ENCODE results near the gene PEX3.
A peak's percentile ranks its signal among the peaks of the same experiment; 100 is the strongest.

Gene PEX3

DNA sequence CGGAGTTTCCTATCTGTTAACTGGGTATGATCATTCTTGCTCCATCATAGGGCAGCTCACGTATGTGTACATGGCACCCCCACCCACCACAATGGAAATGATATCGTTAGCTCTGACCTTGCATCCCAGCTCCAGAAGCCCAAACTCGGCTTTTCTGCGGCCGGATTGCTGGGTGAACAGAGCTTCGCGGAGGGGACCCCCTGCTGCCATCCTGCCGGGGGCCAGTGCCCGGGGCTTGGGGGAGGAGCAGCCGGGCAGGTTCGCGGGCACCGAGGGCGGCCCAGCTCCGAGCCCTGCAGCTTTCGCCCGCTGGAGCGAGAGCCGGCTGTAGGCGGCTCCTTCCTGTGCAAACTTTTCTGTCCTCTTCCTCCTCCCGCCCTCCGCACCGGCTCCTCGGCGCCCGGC is 85.9 kb downstream of the PEX3 start:
- peak overlapping the region; percentile 51 for H3K4me3 ChIP-seq (replicated peaks; ENCODE audit: low read depth, low read length)
- TF ChIP-seq, protein P1, sequence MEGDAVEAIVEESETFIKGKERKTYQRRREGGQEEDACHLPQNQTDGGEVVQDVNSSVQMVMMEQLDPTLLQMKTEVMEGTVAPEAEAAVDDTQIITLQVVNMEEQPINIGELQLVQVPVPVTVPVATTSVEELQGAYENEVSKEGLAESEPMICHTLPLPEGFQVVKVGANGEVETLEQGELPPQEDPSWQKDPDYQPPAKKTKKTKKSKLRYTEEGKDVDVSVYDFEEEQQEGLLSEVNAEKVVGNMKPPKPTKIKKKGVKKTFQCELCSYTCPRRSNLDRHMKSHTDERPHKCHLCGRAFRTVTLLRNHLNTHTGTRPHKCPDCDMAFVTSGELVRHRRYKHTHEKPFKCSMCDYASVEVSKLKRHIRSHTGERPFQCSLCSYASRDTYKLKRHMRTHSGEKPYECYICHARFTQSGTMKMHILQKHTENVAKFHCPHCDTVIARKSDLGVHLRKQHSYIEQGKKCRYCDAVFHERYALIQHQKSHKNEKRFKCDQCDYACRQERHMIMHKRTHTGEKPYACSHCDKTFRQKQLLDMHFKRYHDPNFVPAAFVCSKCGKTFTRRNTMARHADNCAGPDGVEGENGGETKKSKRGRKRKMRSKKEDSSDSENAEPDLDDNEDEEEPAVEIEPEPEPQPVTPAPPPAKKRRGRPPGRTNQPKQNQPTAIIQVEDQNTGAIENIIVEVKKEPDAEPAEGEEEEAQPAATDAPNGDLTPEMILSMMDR (IDR thresholded peaks at IDR 0.05; ENCODE audit: low read length, missing control alignments) = no peak
- DNase-seq (ENCODE audit: low read depth) = peak; percentile 29

DNA sequence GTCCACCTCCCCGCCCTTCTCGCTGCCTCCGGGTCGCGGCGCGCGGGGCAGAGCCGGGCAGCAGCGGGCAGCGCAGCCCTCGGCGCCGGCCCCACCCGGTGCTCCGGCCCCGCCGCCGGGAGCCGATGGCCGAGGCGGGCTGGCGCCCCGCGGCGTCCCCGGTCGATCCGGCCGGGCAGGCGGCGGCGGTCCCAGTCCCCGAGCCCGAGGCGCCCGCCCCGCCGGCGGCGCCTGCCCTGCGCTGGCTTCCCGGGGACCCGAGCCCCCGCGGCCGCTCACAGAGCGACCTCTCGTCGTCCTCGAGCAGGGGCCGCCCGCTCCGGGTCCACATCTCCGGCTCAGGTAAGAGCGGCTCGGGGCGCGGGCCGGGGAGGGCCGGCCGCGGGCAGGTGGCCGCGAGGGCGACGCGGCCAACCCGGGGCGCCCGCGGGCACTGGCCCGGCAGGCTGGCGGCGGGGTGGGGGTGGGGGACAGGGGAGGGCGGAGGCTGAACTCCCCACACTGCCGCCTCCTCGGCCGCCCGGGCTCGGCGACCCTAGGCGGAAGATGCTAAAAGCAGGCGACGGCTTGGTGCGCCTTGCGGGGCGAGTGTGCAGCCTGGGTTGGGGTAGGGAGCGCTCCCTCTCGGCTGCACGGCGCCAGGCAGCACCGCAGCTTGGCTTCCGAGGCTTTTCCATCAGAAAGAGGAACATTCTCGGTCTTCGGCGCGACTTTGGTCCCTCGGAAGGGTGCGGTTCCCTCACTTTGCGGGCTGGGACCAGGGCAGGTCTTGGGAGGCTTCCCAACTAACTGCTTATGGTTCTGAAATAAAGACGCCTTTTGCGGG is 86.5 kb downstream of the PEX3 start:
- peak; percentile 49 for DNase-seq (ENCODE audit: low read depth)
- H3K4me3 ChIP-seq (replicated peaks; ENCODE audit: low read depth, low read length) = peak overlapping the region; percentile 54
- TF ChIP-seq, protein P1 (IDR thresholded peaks at IDR 0.05; ENCODE audit: low read length, missing control alignments) = peak; percentile 49

DNA sequence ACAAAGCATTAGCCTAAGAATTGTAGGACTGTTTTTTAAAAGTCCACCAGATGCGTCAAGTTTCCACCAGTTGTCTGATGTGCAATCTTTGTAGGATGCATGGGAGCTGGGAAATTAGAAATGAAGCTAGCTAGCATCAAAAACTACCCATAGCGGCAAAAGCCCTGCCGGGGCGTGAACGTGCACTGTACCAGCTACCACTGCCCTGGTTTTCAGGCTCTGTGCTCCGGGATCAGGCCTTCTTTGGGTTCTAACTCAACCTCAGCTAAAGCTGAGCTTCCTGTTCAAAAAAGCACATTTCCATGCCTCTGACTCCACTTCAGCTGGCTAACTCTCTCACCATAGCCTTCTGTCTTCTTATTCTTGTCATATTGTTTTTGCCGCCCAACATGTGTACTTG is 87.8 kb downstream of the PEX3 start:
- no peak for DNase-seq (ENCODE audit: low read depth)
- H3K4me3 ChIP-seq (replicated peaks; ENCODE audit: low read depth, low read length) = no peak overlapping the region
- TF ChIP-seq, protein P1 (IDR thresholded peaks at IDR 0.05; ENCODE audit: low read length, missing control alignments) = no peak

DNA sequence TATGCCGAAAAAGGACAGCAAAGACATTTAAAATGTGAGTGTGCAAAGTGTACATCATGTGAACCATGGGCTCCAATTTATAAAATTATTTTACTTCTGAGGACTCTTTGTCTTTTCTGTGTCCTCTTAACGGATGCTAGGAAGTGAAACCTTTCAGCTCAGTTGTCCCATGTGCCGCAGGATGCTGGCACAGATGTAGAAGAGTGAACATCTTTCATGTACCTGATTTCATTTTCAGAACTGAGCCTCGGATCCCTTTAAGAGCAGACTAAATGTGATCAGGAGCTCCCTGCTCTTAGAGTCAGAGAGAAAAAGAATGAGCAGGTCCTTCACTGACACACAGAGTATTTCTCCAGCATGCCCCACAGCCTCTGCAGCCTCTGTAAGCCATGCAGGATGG is 88.5 kb downstream of the PEX3 start:
- TF ChIP-seq, protein P1 (IDR thresholded peaks at IDR 0.05; ENCODE audit: low read length, missing control alignments) = no peak
- no peak overlapping the region for H3K4me3 ChIP-seq (replicated peaks; ENCODE audit: low read depth, low read length)
- DNase-seq (ENCODE audit: low read depth) = no peak

DNA sequence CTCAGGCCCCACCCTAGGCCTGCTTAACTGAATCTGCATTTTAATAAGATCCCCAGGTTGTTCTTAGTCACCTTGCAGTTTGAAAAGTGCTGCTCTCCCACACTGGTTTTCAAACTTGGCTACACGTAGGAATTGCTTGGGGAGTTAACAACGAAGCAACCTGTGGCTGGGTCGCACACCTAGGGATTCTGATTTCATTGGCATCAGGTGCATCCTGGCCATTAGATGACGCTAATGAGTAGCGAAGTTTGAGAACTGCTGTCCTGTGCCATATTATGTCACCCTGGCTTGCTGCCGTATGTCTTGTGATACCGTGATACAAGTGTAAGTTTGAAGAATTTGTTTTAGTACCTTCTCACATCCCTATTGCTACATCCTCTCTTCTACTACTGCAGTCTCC is 89.1 kb downstream of the PEX3 start:
- no peak for DNase-seq (ENCODE audit: low read depth)
- TF ChIP-seq, protein P1 (IDR thresholded peaks at IDR 0.05; ENCODE audit: low read length, missing control alignments) = no peak
- H3K4me3 ChIP-seq (replicated peaks; ENCODE audit: low read depth, low read length) = no peak overlapping the region

DNA sequence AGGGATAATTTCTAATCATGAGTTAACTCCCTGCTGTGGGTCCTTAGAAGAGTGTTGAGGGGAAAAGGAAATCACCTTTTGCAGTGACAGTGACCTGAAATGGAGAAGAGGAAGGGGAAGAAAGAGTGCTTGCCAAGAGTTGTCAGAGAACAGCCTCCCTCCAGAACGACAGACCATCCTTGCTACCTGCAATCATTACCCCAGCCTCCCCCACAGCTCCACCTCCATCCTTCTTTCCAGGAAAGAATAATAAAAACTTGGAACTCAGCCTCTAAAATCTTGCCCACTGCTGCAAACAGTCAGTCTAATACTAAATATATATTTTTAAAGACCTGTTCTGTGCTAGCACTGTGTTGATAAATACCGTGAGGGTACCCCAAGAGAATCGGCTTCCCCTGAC is 89.6 kb downstream of the PEX3 start:
- no peak overlapping the region for H3K4me3 ChIP-seq (replicated peaks; ENCODE audit: low read depth, low read length)
- TF ChIP-seq, protein P1 (IDR thresholded peaks at IDR 0.05; ENCODE audit: low read length, missing control alignments) = no peak
- no peak for DNase-seq (ENCODE audit: low read depth)
